ENCODE data around the gene MMS19.

The MMS19 gene

DNA sequence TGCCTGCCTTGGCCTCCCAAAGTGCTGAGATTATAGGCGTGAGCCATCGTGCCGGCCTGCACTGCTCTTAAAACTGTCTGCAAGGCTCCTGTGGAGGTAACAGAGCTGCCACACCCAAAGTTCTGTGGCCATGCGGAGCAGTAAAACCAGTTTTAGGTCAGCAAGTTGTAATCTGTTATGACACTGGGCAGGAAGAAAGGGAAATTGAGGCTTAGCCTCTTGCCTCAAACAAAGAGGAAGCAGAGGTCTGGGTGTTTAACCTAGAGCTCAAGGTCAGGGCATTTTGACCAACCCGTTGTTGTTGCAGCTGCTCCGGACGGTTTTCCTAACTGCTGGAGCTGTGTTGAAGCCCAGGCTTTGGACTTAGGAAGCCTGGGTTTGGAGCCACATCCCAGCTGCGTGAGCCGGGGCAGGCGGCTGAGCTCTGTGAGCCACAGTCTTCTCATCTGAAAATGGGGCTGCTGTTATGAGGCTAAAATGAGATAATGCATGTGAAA, 89.7 kb downstream of the MMS19 start:
- Histone ChIP-seq H3K4me3 (replicated peaks; ENCODE audit: low read depth, low read length) (no peak overlapping the region), H3K36me3 (ENCODE audit: control insufficient read depth, insufficient read depth, low read length) (no peaks in the 10 kb centered on the region), H3K27me3 (replicated peaks; ENCODE audit: control insufficient read depth, insufficient read depth, low read length) (no peaks in the 10 kb centered on the region)
- no peak for DNase-seq (ENCODE audit: extremely low read depth, insufficient read length)
- TF ChIP-seq, protein P1, sequence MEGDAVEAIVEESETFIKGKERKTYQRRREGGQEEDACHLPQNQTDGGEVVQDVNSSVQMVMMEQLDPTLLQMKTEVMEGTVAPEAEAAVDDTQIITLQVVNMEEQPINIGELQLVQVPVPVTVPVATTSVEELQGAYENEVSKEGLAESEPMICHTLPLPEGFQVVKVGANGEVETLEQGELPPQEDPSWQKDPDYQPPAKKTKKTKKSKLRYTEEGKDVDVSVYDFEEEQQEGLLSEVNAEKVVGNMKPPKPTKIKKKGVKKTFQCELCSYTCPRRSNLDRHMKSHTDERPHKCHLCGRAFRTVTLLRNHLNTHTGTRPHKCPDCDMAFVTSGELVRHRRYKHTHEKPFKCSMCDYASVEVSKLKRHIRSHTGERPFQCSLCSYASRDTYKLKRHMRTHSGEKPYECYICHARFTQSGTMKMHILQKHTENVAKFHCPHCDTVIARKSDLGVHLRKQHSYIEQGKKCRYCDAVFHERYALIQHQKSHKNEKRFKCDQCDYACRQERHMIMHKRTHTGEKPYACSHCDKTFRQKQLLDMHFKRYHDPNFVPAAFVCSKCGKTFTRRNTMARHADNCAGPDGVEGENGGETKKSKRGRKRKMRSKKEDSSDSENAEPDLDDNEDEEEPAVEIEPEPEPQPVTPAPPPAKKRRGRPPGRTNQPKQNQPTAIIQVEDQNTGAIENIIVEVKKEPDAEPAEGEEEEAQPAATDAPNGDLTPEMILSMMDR (IDR thresholded peaks at IDR 0.05; ENCODE audit: insufficient read depth, low read length, poor library complexity, severe bottlenecking): no peak

Data from GM06990 (cell line).